Transverse colon (tissue), 4 donors: ENCODE results near the gene ZNF343. TPM values are rescaled to one million over a fixed set of nuclear protein-coding genes. Genes with fewer than 3 reads are reported as not detected.

ENCODE experiments used
- DNase-seq: peaks from one replicate; pipeline ENCODE4 v3.0.0-alpha.2; 2019
- H3K27ac ChIP-seq, 4 donors: fragments of 200-600 bp; sonication (generic); 2 replicates each; pipeline ENCODE4 v1.5.1; 2016 to 2018; ENCODE audit warnings: inconsistent platforms in 4 of 4
- H3K27me3 ChIP-seq: fragments of 200-600 bp; sonication (generic); 2 replicates; pipeline ENCODE4 v1.5.1; 2017; ENCODE audit warnings: inconsistent platforms
- H3K36me3 ChIP-seq, 4 donors: fragments of 200-600 bp; sonication (generic); 2 replicates each; pipeline ENCODE4 v1.5.1; 2017 to 2019; ENCODE audit warnings: inconsistent platforms in 4 of 4
- H3K4me1 ChIP-seq, 4 donors: fragments of 200-600 bp; sonication (generic); 2 replicates each; pipeline ENCODE4 v1.5.1; 2017 to 2020; ENCODE audit warnings: inconsistent platforms in 4 of 4
- H3K4me3 ChIP-seq, 4 donors: fragments of 200-600 bp; sonication (generic); 1 replicate in 1 of 4; 2 replicates in 3 of 4; pipeline versions ENCODE4 v1.5.1 to v1.6.1; 2017 to 2019; ENCODE audit warnings: inconsistent platforms in 4 of 4
- H3K9me3 ChIP-seq, 2 donors: fragments of 200-600 bp; sonication (generic); 2 replicates each; pipeline ENCODE4 v1.5.1; 2017 to 2019; ENCODE audit warnings: inconsistent platforms in 2 of 2
- EP300 ChIP-seq: sonication (generic); formaldehyde crosslinking; IDR thresholded peaks from one replicate; pipeline ENCODE4 v1.6.1; 2017; ENCODE audit warnings: antibody characterized with exemption, low read depth
- POLR2A ChIP-seq: fragments of 450-650 bp; IDR thresholded peaks from one replicate; pipeline ENCODE4 v1.6.1; 2016; ENCODE audit warnings: antibody characterized with exemption, mild to moderate bottlenecking, moderate library complexity
- POLR2AphosphoS5 ChIP-seq, 3 donors: sonication (generic); formaldehyde crosslinking; IDR thresholded peaks; one replicate each; pipeline ENCODE4 v1.6.1; 2016; ENCODE audit warnings: antibody characterized with exemption in 3 of 3
- WGBS, 2 donors: methylation state at CpG; one replicate each; pipeline ENCODE4 v1.1.5; 2018; ENCODE audit warnings: low coverage in 1 of 2; 5-methylcytosine and 5-hydroxymethylcytosine counted together
- in situ Hi-C, 4 donors: fragments of 200-750 bp; cut with MboI; loops; one replicate each; pipeline versions ENCODE4 v1.15.0 to v1.15.1; 2017; ENCODE audit warnings: low sequenced_read_pairs in 3 of 4, low pct_ligation_motif_present in 1 of 4, low pct_unique_long_range_greater_than_20kb in 1 of 4
- intact Hi-C: fragments of 100-400 bp; cut with DNase I; formaldehyde crosslinking; loops from one replicate; pipeline ENCODE4 v1.15.1; 2023; ENCODE audit warnings: low total_unique reads
- total RNA-seq, 4 donors: library from RNA; depleted of rRNA; stranded (reverse); fragments of >200 nt; gene quantifications; one replicate each; pipeline ENCODE4 v1.1.0, GENCODE V29; 2016
- TF ChIP-seq, protein P1 (sequence below), 5 experiments: fragments of 200-600 bp in 3 of 5; fragments of 450-650 bp in 2 of 5; sonication (generic) in 3 of 5; IDR thresholded peaks; 1 replicate in 2 of 5; 2 replicates in 3 of 5; pipeline ENCODE4 v1.5.1; 2016 to 2017; ENCODE audit warnings: antibody characterized with exemption in 5 of 5, inconsistent platforms in 3 of 5, mild to moderate bottlenecking in 2 of 5, moderate library complexity in 1 of 5

The ZNF343 gene
- total RNA-seq, 4 donors from 2014 or later: 2.4 to 9.8 (median 6.1) TPM

DNA sequence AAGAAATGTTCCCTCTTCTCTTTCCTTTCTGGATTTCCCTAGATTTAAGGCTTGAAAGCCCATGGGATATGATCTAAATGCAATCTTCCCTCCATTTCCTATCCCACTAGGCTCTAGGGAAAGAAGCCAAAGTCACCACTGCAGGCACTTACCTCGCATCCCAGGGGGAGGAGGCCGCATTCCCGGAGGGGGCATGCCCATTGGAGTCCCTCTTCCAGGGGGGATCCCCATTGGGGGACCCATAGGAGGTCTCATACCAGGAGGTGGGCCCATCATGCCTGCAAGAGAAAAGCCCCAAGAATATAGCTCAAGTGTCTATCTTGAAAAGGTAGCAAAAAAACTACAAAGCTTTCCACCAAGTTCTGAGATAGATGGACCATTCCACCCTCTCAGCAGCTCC lies 46.2 kb downstream of the ZNF343 start:
- Histone ChIP-seq H3K27ac (no peak overlapping the region), H3K9me3 (no peaks in the 10 kb centered on the region), H3K4me1 (no peaks in the 10 kb centered on the region), H3K4me3 (no peak overlapping the region), H3K36me3 (peaks cover 1 to 74% (median 42%) of the 10 kb centered on the region in 4 donors), H3K27me3 (no peaks in the 10 kb centered on the region)
- intact Hi-C loops (no loop called here), in situ Hi-C loops (loop anchor here in 2 of 4 donors (10.0 to 25.0 kb wide), 2 partner anchors 182 to 250 kb away; no protein-coding TSS in a partner anchor)
- WGBS, 2 donors: 93% methylated on average over 3 of the region's 3 CpGs; no CpG with 5 or more reads in 1 of the 2 donors
- TF ChIP-seq EP300 (no peak), POLR2A (no peak), POLR2AphosphoS5 (IDR thresholded peaks at IDR 0.05) (no peak)
- TF ChIP-seq, protein P1, sequence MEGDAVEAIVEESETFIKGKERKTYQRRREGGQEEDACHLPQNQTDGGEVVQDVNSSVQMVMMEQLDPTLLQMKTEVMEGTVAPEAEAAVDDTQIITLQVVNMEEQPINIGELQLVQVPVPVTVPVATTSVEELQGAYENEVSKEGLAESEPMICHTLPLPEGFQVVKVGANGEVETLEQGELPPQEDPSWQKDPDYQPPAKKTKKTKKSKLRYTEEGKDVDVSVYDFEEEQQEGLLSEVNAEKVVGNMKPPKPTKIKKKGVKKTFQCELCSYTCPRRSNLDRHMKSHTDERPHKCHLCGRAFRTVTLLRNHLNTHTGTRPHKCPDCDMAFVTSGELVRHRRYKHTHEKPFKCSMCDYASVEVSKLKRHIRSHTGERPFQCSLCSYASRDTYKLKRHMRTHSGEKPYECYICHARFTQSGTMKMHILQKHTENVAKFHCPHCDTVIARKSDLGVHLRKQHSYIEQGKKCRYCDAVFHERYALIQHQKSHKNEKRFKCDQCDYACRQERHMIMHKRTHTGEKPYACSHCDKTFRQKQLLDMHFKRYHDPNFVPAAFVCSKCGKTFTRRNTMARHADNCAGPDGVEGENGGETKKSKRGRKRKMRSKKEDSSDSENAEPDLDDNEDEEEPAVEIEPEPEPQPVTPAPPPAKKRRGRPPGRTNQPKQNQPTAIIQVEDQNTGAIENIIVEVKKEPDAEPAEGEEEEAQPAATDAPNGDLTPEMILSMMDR (IDR thresholded peaks at IDR 0.05): no peak
- DNase-seq: no peak

DNA sequence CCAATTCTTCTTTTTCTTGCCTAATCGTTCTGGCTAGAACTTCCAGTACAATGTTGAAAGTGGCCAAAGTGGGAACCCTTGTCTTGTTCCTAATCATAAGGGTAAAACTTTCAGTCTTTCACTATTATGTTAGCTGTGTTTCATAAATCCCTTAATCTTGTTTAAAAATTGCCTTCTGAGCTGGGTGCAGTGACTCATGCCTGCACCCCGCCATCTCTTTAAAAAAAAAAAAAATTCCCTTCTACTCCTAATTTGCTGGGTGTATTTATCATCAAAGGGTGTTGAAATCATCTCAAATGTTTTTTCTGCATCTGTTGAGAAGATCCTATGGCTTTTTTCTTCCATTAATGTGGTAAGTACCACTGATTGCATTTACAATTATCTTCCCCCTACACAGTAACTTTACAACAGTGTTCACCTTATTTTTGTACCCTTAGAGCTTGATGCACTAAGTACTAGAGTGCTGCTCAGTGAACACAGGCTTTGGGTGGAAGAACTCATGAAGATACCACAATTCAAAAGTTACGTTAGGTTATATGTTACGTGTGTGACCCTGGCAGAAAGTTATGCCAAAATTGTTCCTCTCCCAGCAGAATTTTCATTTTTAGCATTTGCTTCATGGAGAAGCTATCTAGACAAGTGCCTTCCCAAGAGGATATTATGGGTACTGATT lies 47.8 kb downstream of the ZNF343 start:
- DNase-seq: no peak
- Histone ChIP-seq H3K4me1 (no peaks in the 10 kb centered on the region), H3K27ac (no peak overlapping the region), H3K36me3 (peaks cover 1 to 59% (median 35%) of the 10 kb centered on the region in 4 donors), H3K4me3 (no peak overlapping the region), H3K27me3 (no peaks in the 10 kb centered on the region), H3K9me3 (no peaks in the 10 kb centered on the region)
- TF ChIP-seq EP300 (no peak), POLR2A (no peak), POLR2AphosphoS5 (IDR thresholded peaks at IDR 0.05) (no peak)
- TF ChIP-seq, protein P1 (IDR thresholded peaks at IDR 0.05): no peak
- 84 to 87% methylated on average over 4 of the region's 4 CpGs for WGBS, 2 donors
- intact Hi-C loops: no loop called here
- in situ Hi-C loops: loop anchor here in 2 of 4 donors (10.0 to 25.0 kb wide), 2 partner anchors 184 to 249 kb away; no protein-coding TSS in a partner anchor

DNA sequence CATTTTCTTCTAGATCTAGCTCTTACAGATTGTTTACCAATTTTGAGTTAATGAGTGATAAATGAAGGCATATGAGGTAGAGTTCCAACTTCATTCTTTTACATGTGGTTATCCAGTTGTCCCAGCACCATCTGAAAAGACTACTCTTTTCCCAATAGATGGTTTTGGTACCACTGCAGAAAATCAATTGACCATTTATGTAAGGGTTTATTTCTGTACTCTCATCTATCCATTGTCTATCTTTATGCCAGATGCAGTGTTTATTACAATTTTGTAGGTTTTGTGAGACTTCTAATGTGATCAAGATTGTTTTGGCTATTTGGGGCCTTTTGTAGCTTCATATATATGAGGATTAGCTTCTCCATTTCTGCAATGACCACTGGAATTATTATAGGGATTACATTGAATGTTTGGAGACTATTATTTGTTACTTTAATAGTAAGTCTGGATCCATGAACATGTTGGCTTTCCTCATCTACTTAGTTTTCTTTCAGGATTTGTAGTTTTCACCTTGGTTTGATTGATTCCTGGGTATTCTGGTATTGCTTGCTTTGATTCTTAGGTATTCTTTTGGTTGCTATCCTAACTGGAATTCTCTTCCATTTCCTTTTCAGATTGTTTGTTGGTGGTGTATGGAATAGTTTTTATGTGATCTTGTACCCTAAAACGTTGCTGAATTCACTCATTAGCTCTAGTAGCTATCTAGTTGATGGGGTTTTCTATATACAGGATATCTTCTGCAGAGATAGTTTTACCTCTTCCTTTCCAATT lies 48.5 kb downstream of the ZNF343 start:
- no peak for DNase-seq
- Histone ChIP-seq H3K36me3 (peaks cover 1 to 53% (median 32%) of the 10 kb centered on the region in 4 donors), H3K27ac (no peak overlapping the region), H3K4me3 (no peak overlapping the region), H3K9me3 (no peaks in the 10 kb centered on the region), H3K4me1 (no peaks in the 10 kb centered on the region), H3K27me3 (no peaks in the 10 kb centered on the region)
- in situ Hi-C loops: loop anchor here in 3 of 4 donors (10.0 to 25.0 kb wide), 3 partner anchors 185 to 255 kb away; no protein-coding TSS in a partner anchor
- TF ChIP-seq EP300 (no peak), POLR2AphosphoS5 (IDR thresholded peaks at IDR 0.05) (no peak), POLR2A (no peak)
- TF ChIP-seq, protein P1 (IDR thresholded peaks at IDR 0.05): no peak
- 38 to 56% methylated on average over 1 of the region's 1 CpG for WGBS, 2 donors
- intact Hi-C loops: loop anchor here (10.0 kb wide), 1 partner anchor 255 kb away; no protein-coding TSS in a partner anchor

DNA sequence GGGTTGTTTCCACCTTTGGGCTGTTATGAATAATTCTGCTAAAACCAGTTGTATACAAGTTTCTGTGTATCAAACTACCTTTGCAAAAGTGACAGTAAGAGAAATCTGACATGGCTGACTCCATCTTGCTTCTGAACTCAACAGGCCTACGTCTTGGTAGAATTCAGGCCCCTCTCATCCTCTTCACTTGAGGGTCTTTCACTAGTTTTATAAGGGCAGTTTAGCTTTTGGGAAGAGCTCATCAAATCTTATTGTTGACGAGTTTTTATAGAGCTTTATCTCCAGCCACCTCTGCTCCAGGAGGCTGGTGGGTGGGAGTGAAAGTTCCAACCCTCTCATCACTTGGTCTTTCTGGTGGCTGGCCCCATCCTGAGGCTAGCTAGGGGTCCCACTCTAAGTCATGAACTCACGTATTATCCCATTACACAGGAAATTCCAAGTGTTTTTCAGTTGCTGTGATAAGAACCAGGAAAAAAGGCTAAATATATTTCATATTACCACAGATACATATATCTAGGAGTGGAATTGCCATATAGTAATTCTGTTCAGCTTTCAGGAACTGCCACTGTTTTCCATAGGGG lies 49.7 kb downstream of the ZNF343 start:
- intact Hi-C loops (loop anchor here (10.0 kb wide), 1 partner anchor 254 kb away; no protein-coding TSS in a partner anchor), in situ Hi-C loops (loop anchor here in 2 of 4 donors (10.0 to 25.0 kb wide), 2 partner anchors 247 to 254 kb away; no protein-coding TSS in a partner anchor)
- Histone ChIP-seq H3K27me3 (no peaks in the 10 kb centered on the region), H3K27ac (no peak overlapping the region), H3K9me3 (no peaks in the 10 kb centered on the region), H3K4me3 (no peak overlapping the region), H3K36me3 (peaks cover 1 to 42% (median 24%) of the 10 kb centered on the region in 4 donors), H3K4me1 (peaks cover 0 to 4% (median 0%) of the 10 kb centered on the region in 4 donors)
- 72 to 94% methylated on average over 2 to 3 of the region's 3 CpGs for WGBS, 2 donors
- no peak for DNase-seq
- no peak for TF ChIP-seq POLR2AphosphoS5 (IDR thresholded peaks at IDR 0.05)
- no peak for TF ChIP-seq EP300
